Transverse colon (tissue), 4 donors: ENCODE data around the gene TEX55.

Experiments used
- EP300 ChIP-seq: sonication (generic); formaldehyde crosslinking; IDR thresholded peaks from one replicate; pipeline ENCODE4 v1.6.1; 2017; ENCODE audit warnings: antibody characterized with exemption, low read depth
- POLR2A ChIP-seq: fragments of 450-650 bp; IDR thresholded peaks from one replicate; pipeline ENCODE4 v1.6.1; 2016; ENCODE audit warnings: antibody characterized with exemption, mild to moderate bottlenecking, moderate library complexity
- POLR2AphosphoS5 ChIP-seq, 3 donors: sonication (generic); formaldehyde crosslinking; IDR thresholded peaks; one replicate each; pipeline ENCODE4 v1.6.1; 2016; ENCODE audit warnings: antibody characterized with exemption in 3 of 3
- TF ChIP-seq, protein P1 (sequence below), 5 experiments: fragments of 200-600 bp in 3 of 5; fragments of 450-650 bp in 2 of 5; sonication (generic) in 3 of 5; IDR thresholded peaks; 1 replicate in 2 of 5; 2 replicates in 3 of 5; pipeline ENCODE4 v1.5.1; 2016 to 2017; ENCODE audit warnings: antibody characterized with exemption in 5 of 5, inconsistent platforms in 3 of 5, mild to moderate bottlenecking in 2 of 5, moderate library complexity in 1 of 5

DNA sequence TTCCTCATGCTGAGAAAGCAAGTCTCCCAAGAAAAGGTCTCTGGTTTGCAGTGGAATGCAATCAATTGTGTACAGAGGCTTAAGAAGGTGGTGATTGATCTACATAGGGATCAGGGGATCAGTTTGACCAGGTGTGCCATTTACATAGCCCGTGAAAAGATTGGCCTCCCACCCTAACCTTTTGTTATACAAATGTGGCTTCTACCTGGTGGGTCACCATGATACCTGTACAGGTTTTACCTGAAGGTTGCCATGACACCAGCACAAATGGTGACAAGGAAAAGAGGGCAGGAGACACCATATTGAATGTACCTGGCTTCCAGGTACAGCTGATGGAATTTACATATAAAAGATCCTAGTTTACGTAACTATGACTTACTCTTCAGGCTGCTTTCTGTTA is 25.5 kb upstream of the TEX55 start:
- TF ChIP-seq POLR2A (no peak), POLR2AphosphoS5 (IDR thresholded peaks at IDR 0.05) (no peak), EP300 (no peak)
- TF ChIP-seq, protein P1, sequence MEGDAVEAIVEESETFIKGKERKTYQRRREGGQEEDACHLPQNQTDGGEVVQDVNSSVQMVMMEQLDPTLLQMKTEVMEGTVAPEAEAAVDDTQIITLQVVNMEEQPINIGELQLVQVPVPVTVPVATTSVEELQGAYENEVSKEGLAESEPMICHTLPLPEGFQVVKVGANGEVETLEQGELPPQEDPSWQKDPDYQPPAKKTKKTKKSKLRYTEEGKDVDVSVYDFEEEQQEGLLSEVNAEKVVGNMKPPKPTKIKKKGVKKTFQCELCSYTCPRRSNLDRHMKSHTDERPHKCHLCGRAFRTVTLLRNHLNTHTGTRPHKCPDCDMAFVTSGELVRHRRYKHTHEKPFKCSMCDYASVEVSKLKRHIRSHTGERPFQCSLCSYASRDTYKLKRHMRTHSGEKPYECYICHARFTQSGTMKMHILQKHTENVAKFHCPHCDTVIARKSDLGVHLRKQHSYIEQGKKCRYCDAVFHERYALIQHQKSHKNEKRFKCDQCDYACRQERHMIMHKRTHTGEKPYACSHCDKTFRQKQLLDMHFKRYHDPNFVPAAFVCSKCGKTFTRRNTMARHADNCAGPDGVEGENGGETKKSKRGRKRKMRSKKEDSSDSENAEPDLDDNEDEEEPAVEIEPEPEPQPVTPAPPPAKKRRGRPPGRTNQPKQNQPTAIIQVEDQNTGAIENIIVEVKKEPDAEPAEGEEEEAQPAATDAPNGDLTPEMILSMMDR (IDR thresholded peaks at IDR 0.05): no peak
